ENCODE measurements around the gene SUSD1.
"Not testable (repeated sequence)": the region's sequence is repeated elsewhere in the genome, so short reads cannot be mapped to it uniquely, and the experiment has no call there.

The SUSD1 gene

GRCh38 chr9:112129246-112129645 is 45.9 kb downstream of the SUSD1 start:
- no peak for DNase-seq

DNA sequence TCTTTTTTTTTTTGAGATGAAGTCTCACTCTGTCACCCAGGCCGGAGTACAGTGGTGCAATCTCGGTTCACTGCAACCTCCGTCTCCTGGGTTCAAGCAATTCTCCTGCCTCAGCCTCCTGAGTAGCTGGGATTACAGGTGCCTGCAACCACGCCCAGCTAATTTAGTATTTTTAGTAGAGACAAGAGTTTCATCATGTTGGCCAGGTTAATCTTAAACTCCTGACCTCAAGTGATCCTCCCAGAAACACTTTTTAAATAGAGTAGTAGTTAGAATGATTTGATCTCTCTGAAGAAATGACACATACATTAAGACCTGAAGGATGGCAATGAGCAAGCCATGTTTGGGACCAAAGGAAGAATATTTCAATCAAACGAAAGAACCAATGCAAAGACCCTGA is 46.7 kb downstream of the SUSD1 start:
- not testable (repeated sequence) for DNase-seq

GRCh38 chr9:112127281-112127680 is 47.8 kb downstream of the SUSD1 start:
- no peak for DNase-seq

GRCh38 chr9:112125951-112126388 is 49.1 kb downstream of the SUSD1 start:
- DNase-seq, result peak; percentile 26

DNA sequence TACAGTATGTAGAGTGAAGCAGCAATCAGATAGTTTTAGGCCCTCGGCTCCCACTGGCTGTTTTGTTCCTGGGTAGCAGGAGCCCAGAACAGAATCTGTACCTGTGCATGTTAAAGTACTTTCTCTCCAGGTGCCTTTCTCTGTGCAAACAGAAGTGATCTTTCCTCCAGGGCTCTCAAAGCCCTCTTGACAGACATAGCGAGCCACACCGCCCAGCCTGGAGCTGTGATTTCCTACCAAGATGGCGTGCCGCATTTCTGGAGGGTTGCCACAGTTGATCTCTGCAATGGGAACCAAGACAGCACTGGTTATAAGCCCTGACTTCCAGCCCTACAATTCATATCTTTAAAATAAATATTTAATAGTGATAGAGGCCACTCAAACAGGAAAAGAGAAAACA is 50.9 kb downstream of the SUSD1 start:
- no peak for DNase-seq

DNA sequence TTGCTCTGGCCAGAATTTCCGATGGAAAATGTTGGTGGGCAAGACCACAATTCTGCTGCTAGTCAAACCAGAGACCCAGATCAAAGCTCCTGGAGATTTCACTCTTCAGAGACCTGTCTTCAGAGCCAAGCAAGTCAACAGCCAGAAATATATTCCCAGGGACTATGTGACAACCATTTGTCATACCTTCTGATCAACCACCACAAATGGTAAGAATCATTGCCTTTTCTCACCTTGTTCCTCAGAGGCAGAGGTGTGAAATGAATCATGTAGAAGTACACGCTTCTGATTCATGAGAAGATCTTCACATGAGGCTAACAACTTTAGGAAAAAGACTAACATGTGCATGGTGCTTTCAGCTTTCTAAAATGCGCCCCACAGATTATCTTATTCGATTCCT is 53.5 kb downstream of the SUSD1 start:
- DNase-seq, result no peak

DNA sequence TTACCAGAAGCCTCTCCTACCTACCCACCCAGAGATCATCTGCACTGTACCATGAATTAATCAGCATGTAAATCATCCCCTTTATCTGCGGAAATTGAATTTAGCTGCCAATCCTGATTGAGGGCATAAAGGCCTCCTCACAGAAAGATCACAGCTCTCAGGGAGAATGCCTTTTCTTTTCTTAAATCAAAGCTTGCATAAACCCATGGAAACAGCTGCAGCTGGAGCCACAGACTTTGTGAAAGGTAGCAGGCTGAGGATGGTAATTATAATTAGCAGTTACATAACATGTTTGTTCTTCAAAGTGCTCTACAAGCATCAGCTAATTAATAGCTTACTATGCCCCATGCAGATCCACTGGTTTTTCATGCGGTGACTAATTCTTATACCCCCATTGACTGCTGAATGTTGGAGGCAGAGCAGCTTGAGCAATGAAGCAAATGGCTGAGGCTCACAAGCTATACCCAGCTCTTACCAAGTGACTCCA is 54.6 kb downstream of the SUSD1 start:
- DNase-seq, result no peak

DNA sequence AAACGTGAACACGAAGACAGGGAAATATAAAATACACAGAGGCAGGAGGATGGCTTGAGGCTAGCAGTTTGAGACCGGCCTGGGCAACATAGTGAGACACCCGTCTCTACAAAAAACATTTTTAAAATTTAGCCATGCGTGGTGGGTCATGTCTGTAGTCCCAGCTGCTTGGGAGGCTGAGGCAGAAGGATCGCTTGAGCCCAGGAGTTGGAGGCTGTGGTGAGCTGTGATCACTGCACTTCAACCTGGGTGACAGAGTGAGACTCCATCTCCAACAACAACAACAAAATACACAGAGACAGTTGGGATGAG is 55.1 kb downstream of the SUSD1 start:
- DNase-seq, result no peak

- DNase-seq, result no peak
Observed at GRCh38 chr9:112119225-112120029, 55.7 kb downstream of the SUSD1 start.

- DNase-seq, result no peak
Observed at GRCh38 chr9:112118009-112118408, 57.1 kb downstream of the SUSD1 start.

GRCh38 chr9:112115970-112116753 is 58.9 kb downstream of the SUSD1 start:
- DNase-seq, result no peak

DNA sequence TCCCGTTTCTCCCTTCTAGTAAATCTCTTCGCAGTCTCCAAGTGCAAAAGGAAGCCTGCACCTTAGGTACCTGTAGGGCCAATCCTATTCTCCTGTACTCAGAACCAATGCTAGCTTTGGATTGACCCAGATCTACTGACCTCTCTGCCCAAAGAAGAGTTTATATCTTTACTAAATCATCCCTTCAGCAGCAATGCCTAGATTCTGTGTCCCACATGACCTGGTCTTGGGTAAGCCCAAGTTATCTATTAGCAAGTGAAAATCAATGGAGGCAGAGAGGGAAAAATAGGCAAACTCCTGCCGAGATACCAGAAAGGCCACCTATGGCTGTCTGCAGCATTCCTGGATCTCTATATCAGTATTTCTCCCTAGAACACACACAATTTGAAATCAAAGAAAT is 60.0 kb downstream of the SUSD1 start:
- DNase-seq, result no peak

DNA sequence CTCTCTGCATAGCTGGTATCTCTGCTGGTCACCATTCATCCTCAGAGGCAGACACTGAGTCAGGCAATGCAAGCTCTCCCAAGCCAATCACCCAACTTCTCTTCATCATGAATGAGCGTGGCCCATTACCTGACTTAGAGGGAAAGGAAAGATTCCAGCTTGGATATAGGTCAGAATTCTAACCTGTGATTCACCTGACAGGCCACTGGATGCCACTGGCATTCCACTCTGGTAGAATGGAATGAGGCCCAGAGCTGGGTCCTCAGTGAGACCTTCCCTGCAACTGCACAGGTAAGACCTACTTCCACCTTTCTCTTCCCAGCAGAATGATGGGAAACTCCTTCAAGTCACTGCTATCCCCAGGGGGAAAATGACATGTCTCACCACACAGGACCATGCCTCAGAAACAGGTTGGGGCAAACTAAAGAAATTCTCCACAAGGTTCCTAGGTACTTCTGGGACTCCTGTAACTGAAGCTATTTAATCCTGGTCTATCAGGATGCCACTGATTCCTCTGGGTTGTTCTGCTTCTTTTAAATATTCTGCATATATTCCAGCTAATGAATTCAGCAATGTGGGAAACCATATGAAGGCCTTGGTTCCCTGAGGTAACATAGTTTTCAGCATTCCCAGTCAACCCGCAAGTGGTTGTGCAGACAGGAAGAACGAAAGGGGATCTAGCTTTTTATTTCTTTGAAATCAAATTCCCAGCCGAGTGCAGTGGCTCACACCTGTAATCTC is 62.0 kb downstream of the SUSD1 start:
- DNase-seq, result no peak

DNA sequence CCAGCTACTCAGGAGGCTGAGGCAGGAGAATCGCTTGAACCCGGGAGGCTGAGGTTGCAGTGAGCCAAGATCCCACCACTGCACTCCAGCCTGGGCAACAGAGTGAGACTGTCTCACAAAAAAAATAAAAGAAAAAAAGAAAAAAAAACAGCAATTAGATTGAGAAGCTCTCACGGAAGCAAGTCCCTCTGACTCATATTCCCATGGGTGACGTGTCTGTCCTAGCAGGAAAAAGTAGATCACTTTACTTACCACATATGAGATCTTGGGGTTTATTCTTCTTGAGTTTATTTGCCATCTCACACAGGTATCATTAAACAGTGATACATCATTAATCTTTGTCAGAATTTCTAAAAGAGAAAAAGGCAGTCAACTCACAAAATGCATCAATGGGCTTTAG is 62.6 kb downstream of the SUSD1 start:
- peak; percentile 94 for DNase-seq

DNA sequence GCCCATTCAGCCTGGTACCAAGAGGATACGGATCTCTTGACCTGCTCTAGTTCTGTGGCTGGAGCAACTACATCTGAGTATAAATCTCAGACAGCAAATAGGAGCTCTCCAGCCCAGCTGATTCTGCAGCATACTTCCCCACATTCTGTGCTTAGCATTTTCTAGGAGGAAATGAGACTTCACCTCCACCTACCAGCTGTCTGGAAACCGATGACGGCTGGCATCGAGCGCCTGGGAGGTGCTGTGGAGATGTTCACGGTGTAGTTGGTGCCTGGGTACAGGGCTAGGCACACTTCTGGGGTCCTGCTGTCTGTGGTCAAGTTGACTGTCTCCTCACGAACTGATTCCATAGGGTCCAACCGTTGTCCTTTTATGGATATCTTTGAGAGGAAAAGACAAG is 63.6 kb downstream of the SUSD1 start:
- DNase-seq, result no peak

DNA sequence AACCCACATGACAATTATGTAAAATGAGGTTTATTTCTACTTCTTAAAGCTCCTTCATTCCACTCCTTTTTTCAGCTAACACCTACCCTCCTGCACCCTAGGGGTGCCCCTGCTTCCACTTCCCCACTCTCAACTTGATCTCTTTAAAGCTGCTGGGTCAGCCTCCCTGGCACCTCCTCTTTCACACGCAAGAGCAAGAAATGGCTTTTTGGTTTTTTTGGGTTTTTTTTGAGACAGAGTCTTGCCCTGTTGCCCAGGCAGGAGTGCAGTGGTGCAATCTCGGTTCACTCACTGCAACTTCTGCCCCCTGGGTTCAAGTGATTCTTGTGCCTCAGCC is 64.4 kb downstream of the SUSD1 start:
- DNase-seq, result no peak

DNA sequence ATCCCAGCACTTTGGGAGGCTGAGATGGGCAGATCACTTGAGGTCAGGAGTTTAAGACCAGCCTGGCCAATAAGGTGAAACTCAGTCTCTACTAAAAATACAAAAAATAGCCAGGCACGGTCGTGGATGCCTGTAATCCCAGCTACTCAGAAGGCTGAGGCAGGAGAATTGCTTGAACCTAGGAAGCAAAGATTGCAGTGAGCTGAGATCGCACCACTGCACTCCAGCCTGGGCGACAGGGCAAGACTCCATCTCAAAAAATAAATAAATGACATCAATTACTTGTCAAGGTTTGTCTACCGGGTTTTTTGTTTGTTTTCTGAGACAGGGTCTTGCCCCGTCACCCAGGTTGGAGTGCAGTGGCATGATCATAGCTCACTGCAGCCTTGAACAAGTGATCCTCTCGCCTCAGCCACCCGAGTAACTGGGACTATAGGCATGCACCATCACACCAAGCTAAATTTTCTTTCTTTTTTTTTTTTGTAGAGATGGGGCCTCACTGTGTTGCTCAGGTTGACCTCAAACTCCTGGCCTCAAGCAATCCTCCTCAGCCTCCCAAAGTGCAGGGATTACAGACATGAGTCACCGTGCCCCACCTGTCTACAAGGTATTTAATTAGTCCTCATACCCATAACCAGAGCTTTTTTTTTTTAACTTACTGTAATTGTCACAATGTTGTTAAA is 64.9 kb downstream of the SUSD1 start:
- DNase-seq, result no peak

DNA sequence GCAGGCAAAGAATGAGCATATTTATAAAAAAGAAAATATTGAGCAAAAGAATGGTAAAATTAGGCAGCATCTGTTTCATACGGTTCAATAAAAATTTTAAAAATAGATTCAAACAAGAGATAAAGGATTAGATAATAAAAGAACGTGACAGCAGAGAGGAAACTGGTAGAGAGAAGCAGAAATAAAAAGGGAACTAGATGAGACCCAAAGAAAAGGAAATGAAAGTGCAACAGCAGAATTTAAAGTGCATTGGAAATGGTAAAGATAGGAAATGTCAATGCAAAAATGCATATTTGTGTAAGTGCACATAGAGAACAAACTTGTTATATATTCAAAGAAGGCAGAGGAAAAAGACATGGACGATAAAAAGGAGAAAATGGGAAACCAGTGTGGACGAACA is 70.2 kb downstream of the SUSD1 start:
- DNase-seq, result no peak

DNA sequence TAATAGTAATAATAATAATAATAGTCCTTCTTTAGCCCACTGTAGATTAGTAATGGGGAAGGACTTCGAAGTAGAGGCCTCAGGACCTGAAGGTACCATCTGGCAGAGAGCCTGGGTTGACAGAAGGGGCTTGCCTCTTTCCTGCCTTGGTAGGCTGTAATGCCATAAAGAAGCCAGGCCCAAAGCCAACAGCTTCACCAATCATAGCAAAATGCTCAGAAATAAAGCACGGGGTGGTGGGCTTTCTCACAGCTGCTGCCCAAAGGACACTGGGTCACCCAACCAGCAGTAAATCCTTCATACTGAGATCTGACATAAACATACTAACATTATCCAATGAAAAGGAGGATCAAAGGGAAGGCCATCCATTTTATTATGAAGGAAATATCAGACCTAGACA is 70.7 kb downstream of the SUSD1 start:
- no peak for DNase-seq

DNA sequence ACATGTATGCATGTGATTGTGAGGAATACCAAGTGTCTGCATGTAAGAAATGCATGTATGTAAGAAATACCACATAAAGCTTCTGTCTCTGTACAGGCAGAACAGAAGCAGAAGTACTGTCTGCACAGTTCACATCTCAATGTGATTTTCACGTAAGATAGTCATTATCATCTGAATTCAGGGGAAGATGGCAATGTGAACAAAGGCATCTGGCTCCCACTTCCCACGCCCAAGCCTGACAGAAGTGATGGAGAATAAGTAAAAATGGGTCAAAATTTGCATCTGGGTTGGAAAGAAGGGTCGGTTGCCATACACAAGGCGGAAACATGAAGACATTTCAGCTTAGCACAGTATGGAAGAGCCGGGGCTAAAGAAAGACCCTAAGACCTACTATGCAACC is 71.7 kb downstream of the SUSD1 start:
- no peak for DNase-seq

DNA sequence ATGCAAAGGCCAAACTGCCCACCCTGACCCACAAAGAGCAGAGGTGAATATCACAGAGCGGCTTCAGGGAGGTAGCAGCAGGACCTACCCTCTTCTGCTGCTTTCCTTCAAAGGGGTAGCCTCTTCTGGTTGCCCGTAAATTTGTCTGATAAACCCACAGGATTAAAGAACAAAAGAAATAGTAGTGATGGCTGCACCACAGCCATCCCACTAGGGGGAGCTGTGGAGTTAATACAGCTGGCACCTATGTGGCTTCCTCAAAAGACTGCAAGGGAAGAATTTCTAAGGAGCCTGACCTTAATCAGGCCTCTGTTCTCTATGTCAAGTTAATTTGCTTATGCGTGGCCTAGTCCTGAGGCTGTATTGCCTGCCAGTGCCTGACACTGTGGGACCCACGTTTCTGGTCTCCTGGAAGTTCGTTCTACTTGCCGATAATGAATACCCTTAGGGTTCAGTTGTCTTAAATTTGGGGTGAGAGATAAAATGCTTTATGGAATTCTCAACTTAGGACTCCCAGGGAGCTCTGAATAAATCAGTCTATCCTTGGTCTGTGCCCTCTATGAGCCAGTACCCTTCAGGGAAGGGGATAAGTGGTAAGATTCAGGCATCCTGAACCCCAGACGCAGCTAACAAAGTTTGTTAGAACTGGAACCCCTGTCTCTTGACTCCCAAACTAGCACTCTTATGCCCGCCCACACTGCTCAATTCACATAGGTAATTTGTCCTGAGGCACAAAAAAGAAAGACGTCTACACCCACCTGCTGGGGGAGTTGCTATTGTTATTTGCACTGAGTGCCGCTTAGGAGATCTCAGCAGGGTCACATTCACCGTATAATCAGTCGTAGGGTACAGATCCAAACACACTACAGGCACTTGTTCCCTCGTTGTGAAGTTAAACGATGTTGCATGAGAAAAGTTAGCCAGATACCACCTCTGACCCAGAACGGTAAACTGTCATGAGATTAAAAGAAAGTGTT is 77.1 kb downstream of the SUSD1 start:
- DNase-seq, result peak; percentile 72

Measured in fibroblast of skin of back (primary cell).